Erythroblast (primary cell): Measurements from ENCODE around the gene CCNB1IP1.

Source experiments
- GATA1 ChIP-seq: IDR thresholded peaks from 2 replicates; pipeline ENCODE4 v1.6.1; 2011; ENCODE audit warnings: low read depth, mild to moderate bottlenecking, control low read depth, low read length, moderate library complexity
- POLR2A ChIP-seq: IDR thresholded peaks from 2 replicates; pipeline ENCODE4 v1.6.1; 2011; ENCODE audit warnings: mild to moderate bottlenecking, low read length

DNA sequence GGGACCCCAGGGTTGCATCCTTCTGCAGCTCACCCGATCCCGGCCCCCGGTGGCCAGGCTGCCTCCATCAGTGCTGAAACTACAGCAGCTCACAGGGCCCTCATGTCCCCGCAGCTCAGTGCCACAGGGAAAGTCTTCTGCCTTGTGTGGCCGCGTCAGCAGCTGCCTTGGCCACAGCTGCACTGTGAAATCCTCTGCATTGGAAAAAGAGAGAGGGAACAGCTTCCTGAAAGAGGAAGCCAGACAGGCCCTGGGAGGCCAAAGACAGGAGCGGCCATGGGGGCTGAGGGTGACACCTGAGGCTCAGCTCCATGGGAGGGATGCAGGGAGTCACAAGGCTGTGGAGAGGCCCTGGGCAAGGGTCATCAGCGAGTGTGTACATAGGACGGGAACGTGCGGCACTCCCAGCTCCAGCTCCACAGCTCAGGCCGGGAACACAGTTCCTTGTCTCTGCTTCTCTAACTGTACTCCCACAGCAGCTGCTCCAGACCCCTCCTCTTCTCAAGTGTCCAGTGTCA lies 43.1 kb upstream of the CCNB1IP1 start:
- TF ChIP-seq POLR2A (no peak), GATA1 (no peak)
